K562 (cell line): Measurements from ENCODE around the gene CTSW. TPM values are rescaled to one million over a fixed set of nuclear protein-coding genes. Genes with fewer than 3 reads are reported as not detected.

Experiments used
- ATF1 ChIP-seq, 2 experiments: fragments of 450-650 bp in 1 of 2; IDR thresholded peaks; 2 replicates each; pipeline ENCODE4 v1.6.1; 2016; ENCODE audit warnings: missing compliant biosample characterization in 1 of 2, missing genetic modification characterization in 1 of 2
- EGR1 ChIP-seq: fragments of 450-650 bp; conservative IDR thresholded peaks from 2 replicates; pipeline ENCODE4 v1.6.1; 2017; ENCODE audit warnings: mild to moderate bottlenecking
- FOS ChIP-seq: IDR thresholded peaks from 3 replicates; pipeline ENCODE4 v1.6.1; 2011; ENCODE audit not compliant: insufficient read length; ENCODE audit errors: extremely low read depth
- KLF10 ChIP-seq: fragments of 250-450 bp; sonication (Bioruptor Pico); IDR thresholded peaks from 2 replicates; pipeline ENCODE4 v1.6.1; 2021; ENCODE audit warnings: matching md5 sums
- L3MBTL2 ChIP-seq: fragments of 450-650 bp; IDR thresholded peaks from 2 replicates; pipeline ENCODE4 v1.6.1; 2016; ENCODE audit warnings: mild to moderate bottlenecking, moderate library complexity
- MYC ChIP-seq, 2 experiments: fragments of 250-450 bp in 1 of 2; sonication (Bioruptor Pico) in 1 of 2; IDR thresholded peaks; 2 replicates each; pipeline versions ENCODE4 v1.5.1 to v1.6.1; 2012 to 2021; ENCODE audit warnings: low read depth in 2 of 2, borderline replicate concordance in 1 of 2, improper control_type of control experiment in 1 of 2, low read length in 1 of 2, mild to moderate bottlenecking in 1 of 2, moderate library complexity in 1 of 2
- SNIP1 ChIP-seq: fragments of 450-650 bp; IDR thresholded peaks from 2 replicates; pipeline ENCODE4 v1.7.1; 2017; ENCODE audit warnings: low read depth, mild to moderate bottlenecking
- STAT5A ChIP-seq: IDR thresholded peaks from 2 replicates; pipeline ENCODE4 v1.6.1; 2012; ENCODE audit warnings: low read length, inconsistent platforms, borderline replicate concordance
- ZNF444 ChIP-seq: fragments of 250-450 bp; sonication (Bioruptor Pico); IDR thresholded peaks from 2 replicates; pipeline ENCODE4 v1.4.0; 2020; ENCODE audit warnings: mild to moderate bottlenecking, moderate library complexity
- polyA plus RNA-seq, 8 experiments: library from polyadenylated mRNA; depleted of rRNA in 4 of 8; stranded (reverse) in 5 of 8; unstranded in 3 of 8; fragments of >200 nt; fragmentation: Nextera tagmentation in 2 of 8; fragmentation: Illumina TruSeq in 1 of 8; extraction: Ambion mirVana in 2 of 8; extraction: Trizol in 1 of 8; gene quantifications; 2 replicates each; pipeline versions ENCODE4 v1.2.1 to v1.2.3, GENCODE V29; 2011 to 2014; ENCODE audit warnings: inconsistent platforms in 1 of 8, missing spikeins in 1 of 8
- total RNA-seq, 7 experiments: library from RNA; depleted of rRNA in 6 of 7; stranded (reverse); fragments of >200 nt in 6 of 7; fragmentation: Illumina TruSeq in 2 of 7; extraction: Trizol in 2 of 7; gene quantifications; 2 replicates each; pipeline versions ENCODE4 v1.2.1 to v1.2.3, GENCODE V29; 2011 to 2021; ENCODE audit warnings: low replicate concordance in 1 of 7
- TF ChIP-seq, protein P1 (sequence below): fragments of 250-450 bp; sonication (Bioruptor Pico); IDR thresholded peaks from 2 replicates; pipeline ENCODE4 v1.5.0; 2022; ENCODE audit warnings: mild to moderate bottlenecking
- TF ChIP-seq, protein P2 (sequence below): fragments of 250-450 bp; sonication (Bioruptor Pico); IDR thresholded peaks from 2 replicates; pipeline ENCODE4 v1.4.0; 2020; ENCODE audit warnings: borderline replicate concordance

CTSW gene
- total and polyA plus RNA-seq, 9 of the 15 experiments (the other 6 are each of a cell fraction or from before 2014, with no cell fraction given): 0.04 TPM; not detected in 8

DNA sequence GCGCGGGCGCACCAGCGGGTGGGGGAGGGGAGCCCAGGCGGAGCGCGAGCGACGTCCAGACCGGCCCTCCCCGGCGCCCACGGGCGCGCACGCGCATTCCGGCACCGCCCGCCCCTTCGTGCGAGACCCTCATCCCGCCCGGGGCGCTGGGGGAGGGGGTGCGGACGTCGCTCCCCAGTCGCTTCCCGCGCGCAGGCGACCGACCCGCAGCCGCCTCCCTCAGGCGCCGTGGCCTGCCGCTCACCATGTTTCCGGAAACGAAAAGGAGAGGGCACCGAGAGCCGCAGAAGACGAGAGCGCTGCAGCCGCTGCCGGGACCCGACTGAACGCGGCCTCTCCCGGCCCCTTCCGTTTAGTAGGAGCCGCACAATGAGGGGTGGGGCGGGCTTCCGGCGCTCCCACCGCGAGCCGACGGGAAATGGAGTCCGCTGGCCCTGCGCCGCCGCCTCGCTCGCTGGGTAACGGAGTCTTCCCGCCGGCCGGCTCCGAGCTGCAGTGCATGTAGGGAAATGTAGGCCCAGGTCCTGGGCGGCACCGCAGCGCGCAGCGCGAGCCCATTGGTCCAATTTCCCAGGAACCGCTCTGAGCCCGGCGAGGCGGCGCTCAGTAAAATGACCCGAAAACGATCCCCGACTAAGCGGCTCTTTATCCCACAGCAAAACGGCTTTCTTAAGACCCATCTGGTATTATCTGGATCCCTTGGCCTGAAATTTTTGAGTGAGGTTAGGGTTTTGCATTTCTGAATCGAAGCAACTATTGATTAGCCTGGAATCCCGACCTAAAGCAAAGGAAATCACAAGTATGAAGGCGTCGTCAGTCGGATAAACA, 21.6 kb upstream of the CTSW start, which contains the start of gene CFL1 (continued):
- TF ChIP-seq FOS: no peak
- no peak for TF ChIP-seq SNIP1
- no peak; the same call in 1 of the 2 replicates for TF ChIP-seq L3MBTL2
- TF ChIP-seq EGR1: 0 out of 2 replicates have a peak, but pooled peaks have one; percentile 5
- TF ChIP-seq ZNF444 (CRISPR knock-in tag): peak; percentile 16; the same call in 1 of the 2 replicates
- TF ChIP-seq MYC (IDR thresholded peaks at IDR 0.05; ENCODE audit: low read depth, low read length): no peak; the same call in 1 of the 2 replicates
- TF ChIP-seq MYC (CRISPR knock-in tag; IDR thresholded peaks at IDR 0.05; ENCODE audit: borderline replicate concordance, low read depth): no peak
- no peak for TF ChIP-seq ATF1 (CRISPR knock-in tag; IDR thresholded peaks at IDR 0.05)
- TF ChIP-seq ATF1 (tag; IDR thresholded peaks at IDR 0.05): peak; percentile 76
- TF ChIP-seq STAT5A: no peak
- TF ChIP-seq, protein P1, sequence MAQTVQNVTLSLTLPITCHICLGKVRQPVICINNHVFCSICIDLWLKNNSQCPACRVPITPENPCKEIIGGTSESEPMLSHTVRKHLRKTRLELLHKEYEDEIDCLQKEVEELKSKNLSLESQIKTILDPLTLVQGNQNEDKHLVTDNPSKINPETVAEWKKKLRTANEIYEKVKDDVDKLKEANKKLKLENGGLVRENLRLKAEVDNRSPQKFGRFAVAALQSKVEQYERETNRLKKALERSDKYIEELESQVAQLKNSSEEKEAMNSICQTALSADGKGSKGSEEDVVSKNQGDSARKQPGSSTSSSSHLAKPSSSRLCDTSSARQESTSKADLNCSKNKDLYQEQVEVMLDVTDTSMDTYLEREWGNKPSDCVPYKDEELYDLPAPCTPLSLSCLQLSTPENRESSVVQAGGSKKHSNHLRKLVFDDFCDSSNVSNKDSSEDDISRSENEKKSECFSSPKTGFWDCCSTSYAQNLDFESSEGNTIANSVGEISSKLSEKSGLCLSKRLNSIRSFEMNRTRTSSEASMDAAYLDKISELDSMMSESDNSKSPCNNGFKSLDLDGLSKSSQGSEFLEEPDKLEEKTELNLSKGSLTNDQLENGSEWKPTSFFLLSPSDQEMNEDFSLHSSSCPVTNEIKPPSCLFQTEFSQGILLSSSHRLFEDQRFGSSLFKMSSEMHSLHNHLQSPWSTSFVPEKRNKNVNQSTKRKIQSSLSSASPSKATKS (CRISPR knock-in tag): no peak
- TF ChIP-seq, protein P2, sequence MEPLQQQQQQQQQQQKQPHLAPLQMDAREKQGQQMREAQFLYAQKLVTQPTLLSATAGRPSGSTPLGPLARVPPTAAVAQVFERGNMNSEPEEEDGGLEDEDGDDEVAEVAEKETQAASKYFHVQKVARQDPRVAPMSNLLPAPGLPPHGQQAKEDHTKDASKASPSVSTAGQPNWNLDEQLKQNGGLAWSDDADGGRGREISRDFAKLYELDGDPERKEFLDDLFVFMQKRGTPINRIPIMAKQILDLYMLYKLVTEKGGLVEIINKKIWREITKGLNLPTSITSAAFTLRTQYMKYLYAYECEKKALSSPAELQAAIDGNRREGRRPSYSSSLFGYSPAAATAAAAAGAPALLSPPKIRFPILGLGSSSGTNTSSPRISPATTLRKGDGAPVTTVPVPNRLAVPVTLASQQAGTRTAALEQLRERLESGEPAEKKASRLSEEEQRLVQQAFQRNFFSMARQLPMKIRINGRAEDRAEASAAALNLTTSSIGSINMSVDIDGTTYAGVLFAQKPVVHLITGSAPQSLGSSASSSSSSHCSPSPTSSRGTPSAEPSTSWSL (CRISPR knock-in tag): no peak
- TF ChIP-seq KLF10 (CRISPR knock-in tag): no peak
